Activated CD8-positive, alpha-beta memory T cell treated with anti-CD3 and anti-CD28 coated beads, Interleukin-2, amount 50 U/mL, for 1 hour (primary cell): Measurements from ENCODE around the gene SDCCAG8.

Experiments
- DNase-seq: peaks from one replicate; pipeline ENCODE4 v3.0.0-alpha.2; 2020; ENCODE audit errors: extremely low read depth

The SDCCAG8 gene

DNA sequence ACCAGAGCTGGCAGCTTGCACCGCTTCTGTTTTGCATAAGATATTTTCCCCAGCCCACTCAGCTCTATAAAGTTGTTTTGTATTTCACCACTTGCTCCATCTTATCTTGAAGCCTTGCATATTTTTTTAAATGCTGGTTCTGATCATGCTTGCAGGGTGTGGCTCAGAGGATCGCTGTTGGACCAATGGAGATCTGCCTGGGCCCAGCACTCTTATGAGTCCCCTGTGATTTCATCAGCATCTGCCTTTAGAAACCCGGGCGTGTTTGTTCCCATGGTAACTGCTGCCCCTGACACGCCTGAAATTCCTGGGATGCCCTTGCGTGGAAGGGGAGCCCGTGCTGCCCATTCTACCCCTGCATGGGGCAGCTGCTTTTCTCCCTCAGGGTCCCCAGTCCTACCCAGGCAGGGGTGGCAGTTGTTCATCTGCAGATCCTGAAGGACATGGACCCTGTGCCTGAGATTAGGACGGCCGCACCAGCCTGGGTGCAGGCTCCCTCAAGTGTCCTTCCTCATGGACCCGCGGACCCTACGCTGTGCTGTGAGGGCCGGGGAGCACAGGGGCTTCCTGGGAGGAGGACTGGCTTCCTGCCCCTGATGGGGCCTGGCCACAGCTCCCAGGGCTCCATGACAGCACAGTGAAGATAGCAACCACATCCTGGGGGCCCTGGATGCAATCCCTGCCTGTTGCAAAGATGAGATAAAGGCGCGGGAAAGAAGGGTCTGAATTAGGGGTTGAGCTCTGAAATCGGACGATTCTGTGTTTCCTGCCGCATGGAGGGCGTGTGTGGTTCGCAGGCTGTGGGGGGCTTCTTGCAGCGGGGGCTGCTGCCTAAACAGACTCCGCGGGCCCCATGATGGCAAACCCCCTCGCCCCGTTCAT lies 226.5 kb downstream of the SDCCAG8 start:
- no peak for DNase-seq

DNA sequence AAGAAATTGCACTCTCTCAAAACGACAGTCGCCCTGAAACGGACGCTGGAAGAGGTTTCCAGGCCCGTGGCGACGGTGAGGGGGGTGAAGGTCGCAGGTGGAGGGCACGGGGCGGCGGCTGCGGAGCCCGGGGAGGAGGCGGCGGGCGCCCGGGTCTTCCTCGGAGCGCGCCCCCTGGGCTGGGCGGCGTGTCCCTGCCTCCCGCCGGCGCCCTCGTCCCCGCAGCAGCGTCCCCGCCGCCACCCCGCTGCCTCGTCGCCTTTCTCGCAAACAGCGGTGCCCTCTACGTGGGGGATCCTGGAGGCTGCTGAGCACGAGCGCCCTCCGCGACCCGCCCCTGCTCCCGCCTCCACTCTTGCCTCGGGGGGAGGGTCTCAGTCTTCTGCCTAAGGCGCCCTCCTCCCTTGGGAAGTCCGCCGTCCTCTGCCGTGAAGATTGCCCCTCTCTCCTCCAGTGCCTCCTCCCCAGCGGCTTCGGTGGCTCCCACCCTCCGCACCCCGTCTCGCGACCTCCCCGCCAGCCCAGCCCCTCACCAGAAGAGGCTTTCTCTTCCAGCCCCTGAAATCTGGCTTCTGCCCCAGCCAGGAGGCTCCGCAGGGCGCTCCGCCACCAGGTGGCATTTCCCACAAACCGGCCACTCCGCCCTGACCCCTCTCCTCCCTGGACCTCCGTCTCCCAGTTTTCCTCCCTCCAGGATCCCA lies 227.4 kb downstream of the SDCCAG8 start:
- no peak for DNase-seq

DNA sequence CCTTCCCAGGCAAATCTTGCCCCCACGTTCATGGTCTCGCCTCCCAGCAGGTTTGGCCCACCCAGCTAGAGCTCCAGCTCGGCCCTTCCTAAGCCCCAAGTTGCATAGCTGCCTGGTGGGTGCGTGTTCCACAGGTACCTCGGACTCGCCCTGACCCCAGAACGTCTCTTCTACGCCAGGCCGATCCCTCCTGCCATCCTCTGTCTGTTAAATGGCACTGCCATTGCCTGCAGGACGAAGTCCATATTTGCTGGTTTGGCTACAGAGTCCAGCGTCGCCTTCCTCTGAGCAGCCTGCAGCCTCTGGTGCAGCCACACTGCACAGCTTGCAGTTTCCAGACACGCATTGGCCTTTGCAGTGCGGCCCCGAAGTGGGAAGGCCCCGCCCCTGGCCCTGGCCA lies 228.1 kb downstream of the SDCCAG8 start:
- no peak for DNase-seq

DNA sequence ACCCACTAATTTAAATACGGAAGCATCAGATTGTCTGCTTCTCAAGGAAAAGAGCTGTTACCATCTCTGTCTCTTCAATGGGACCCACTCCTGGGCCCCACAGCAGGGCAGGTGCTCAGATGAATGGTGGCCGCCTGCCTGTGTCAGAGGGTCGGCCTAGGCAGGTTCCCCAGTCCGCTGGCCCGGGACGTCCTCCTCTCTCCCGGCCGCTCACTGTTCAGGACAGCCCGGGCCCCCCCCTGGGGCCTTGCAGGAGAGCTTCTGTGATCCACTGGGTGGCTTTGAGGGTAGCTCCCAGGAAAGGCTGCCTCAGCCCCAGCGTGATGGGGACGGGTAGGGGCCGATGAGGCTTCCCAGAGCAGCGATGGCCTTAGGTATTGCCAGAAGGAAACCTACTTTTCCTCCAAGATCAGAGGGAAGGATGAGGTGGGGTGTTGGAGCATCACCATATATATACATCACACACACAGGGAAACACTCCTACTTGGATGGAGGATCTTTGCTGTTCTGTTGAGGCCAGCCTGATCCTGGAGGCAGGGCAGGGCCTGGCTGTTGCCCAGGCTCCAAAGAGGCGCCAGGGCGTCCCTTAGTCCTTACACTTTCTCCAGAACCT lies 231.3 kb downstream of the SDCCAG8 start:
- DNase-seq, result no peak

DNA sequence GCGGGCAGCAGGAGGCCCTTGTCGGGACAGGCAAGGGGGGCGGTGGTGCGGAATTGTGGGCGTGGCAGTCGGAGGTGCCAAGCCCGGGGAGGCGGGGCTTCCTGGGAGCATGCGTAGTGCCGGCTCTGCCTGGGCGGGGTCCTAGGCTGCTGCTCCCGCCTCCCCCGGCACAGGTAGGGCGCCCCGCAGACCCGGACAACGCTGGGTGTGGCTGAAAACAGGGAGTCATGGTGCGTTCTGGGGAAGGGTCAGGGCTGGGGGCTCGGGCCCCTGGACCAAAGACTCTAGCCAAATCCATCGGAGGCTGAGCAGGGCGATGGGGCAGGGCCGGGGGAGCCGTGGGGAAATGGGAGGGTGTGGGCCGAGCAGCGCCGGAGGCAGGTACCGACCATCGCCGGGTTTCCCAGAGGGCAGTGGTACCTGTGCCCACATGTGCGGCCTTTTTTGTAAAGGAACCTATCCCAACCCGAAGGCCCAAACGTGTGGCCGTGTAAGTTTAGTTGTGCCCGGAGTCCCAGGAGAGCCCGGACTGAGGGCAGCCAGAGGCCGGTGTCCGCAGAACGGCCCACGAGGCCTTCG lies 231.9 kb downstream of the SDCCAG8 start:
- no peak for DNase-seq

DNA sequence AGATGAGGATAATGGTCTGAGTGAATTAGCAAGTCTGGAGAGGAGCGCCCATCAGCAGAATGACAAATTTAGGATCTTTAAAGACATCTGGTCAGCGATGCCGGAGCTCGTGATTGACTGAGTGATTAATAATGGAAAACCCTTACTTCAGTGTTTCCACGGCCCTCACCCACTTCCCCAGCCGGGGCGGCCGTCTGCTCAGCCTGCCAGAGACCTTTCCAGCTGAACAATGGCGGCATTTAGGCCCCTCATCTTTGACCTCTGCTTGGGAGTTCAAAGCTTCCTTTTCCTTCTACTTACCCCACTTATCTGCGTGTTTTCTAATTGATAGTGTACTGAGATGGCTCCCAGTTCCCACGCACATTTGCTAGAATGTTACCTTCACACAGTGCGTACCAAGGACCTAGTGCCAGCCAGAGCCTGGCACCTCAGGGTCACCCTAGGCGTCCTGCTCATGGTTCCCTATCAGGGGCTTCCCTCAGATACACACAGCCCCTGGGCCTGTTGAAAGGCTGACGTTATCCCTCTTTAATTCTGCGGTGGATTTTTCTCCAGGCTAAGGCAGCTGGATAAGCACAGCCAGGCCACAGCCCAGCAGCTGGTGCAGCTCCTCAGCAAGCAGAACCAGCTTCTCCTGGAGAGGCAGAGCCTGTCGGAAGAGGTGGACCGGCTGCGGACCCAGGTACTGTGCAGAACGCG lies 232.8 kb downstream of the SDCCAG8 start:
- no peak for DNase-seq

DNA sequence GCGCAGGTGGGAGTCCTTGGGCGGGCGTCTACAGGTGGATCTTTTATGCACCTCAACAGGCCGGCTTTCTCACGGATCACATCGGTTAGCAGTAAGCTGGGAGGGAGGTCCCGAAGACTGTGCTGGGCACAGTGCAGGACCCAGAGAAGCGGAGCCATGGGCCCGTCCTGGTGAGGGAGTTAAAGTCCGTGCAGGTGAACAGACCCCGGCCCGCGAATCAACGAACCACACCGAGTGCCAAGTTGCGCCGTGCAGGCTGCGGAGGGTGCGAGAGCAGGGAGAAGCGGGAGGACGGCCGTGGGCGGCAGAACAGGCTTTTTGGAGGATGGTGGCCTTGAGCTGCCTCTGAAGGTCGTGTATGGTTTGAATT lies 233.3 kb downstream of the SDCCAG8 start:
- no peak for DNase-seq

DNA sequence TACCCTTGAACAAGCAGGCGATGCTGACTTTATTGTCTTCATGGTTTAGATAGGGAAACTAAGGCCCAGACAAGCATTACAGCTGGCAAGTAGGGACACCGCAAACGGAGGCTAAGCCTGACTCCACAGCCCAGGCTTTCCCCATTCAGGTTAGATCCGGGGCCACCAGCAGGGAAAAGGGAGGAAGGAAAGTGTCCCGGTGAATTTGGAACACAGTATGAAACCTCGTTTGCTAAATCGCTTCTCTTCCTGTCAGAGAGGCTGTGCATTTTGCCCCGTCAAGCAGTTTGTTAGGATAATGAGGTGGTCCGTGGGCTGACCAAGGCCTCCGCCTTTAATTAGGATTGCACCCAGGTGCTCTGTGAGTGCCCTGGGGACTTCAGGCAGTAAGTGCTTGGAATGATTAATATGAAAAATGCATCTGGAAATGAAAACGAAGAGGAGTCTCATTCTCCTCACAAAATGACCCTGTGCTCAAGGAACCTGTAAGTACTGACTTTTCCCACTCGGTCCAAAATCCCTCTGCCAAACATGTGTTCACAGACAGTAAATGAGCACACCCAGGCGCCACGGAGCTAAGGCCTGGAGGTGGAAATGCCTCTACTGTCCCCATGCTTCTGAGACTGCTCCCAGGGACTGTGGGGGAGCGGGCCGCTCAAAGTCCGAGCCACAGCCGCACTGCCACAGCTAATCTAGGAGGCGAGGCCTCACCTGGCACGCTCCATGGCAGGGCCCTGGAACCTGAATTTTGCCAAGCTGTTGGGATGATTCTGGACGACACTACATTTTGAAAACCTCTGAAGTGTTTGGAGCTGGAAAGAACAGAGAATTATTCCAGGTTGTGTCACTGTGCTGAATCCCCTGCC lies 234.1 kb downstream of the SDCCAG8 start:
- no peak for DNase-seq

DNA sequence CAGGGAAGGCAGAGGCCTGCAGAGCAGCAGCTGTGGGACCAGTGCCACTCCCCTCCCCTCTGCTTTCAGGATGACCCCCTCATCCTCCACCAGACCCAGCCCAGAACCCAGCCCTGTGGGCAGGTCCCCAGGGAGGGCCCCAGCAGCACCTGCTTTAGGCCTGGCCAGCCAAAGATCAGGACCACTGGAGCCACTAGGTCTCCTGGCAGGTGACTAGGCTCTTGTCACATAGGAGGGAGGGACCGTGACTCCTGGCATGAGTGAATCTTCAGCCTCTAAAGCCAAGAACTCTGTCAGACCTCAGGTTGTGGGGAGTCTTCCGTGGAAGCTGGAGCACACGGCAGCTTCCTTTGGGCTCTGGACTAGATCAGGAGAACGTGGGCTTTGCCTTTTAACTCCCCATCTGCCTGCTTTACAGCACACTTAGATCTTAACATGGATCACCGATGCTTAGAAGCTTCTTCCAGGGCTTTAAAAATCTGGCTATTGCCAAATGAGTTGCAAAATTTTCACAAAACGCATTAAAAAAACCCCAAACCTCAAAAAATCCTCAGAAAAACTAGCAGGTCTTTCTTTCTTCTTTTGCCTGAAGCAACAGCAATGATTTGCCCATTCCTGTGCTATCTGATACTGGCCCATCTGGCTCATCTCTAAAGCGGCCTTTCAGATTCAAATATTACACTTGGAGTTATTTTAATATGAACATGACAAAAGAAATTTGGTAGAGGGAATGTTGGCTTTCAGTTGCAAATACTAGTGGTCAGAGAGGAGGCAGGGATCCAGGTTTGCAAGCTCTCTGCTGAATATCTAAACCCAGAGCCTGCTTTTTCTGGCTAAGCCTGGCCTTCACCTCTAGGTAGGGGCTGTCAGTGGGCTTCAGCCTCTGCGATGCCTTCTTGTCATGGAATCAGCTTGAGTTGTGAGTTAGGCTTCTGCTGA lies 235.2 kb downstream of the SDCCAG8 start:
- no peak for DNase-seq

DNA sequence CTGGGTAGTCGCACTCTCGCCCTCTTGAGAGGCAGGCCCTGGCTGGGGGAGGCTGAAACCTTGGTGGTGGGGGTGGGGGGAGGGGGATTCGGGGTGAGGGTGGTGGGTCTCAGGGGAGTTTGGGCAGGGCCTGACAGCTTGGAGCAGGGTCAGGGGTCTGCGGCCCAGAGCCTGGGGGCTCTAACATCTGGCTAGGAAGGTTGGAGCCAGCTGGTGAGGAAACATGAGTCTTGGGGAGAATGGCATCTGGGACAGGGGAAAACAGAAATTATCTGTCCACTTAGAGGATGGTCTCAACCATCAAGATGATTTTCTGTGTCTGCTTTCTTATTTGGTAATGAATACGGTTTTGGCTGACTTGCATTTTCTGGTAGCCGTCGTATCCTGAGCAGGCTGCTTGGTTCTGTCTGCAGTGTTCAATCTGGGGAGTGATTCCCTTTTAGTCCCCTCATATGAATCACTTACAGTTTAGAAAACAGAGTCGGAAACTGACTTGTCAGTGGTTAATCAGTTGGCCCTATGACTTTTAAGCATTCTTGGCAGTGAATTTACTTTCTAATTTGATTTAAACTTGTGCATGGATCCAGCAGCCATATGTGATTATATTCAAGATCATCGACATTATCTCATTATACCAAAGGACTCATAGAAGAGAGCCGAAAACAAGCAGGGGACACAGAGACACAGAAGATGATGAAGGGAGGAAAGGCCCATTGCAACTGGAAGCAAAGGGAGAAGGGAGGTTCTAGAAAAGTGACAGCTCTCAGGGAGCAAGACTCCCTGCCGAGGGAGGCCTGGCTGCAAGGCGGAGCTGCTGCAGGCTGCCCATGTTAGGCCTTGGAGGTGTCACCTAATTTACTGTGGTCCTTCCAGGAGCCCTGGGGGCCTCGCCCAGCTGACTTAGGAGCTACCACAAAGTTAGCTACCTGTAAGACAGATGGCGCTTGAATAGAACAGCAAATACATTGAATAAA lies 237.6 kb downstream of the SDCCAG8 start:
- DNase-seq, result no peak

DNA sequence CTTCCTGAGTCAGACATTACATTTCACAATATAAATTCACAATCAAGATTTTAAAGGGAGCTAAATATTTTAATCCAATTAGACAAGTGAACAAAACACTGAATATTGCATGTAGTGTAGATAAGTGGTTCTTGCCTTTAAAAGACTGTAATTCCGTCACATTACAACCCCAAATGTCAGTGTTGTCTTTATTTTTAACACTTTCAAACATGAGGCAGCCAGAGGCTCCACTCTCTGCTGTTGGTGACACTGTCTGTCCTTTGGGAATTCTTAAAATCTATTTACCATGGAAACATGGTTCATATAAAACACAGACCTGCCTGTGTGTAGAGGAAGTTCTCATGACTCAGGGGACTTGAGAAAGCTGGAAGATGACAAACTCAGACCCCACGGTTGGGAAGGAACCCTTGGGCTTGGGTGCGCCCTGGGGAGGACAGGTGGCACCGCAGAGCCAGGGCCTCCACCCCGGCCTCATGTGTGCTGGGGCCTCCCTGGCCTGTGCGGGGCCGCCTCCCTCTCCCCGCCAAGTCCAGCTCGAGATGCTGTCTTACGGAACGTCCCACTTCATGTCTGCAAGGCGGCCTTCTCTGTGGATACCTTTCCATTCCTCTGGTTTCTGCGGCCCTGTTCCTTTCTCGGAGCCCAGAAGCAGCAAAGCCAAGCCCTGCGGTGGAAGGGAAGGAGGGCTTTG lies 239.0 kb downstream of the SDCCAG8 start:
- no peak for DNase-seq

DNA sequence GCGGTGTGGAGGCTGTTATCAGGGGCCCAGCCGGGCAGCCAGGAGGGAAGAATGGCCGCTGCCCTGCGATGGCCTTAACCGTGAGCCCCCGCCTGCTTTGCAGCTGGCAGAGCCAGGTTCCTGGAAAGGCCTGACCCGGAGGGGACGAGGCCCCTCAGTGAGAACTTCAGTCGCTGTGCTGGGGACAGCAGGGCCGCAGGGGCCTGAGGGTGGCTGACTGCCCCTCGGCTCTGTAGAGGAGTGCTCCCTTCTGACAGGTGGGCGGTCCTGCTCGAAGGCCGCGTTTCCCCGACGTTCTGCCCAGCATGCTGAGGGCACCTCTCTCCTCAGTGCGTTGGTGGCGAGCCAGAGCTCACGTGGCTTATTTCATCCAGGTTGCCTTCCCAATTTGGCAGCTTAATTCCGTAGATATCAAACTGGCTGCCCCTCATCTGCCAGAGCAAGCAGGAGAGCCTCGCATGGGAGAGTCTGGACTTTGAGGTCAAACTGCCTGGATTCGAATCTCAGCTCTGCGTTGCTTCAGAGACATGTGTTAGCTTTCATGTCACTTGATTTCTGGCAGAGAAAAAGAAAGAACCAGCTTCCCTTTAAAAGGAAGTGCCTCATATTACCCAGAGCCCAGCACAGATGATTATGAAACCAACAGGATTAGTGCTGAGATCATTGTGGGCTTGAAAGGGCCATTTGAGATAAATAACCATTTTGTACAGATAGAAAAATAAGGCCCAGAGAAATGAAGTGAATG lies 239.8 kb downstream of the SDCCAG8 start:
- no peak for DNase-seq

DNA sequence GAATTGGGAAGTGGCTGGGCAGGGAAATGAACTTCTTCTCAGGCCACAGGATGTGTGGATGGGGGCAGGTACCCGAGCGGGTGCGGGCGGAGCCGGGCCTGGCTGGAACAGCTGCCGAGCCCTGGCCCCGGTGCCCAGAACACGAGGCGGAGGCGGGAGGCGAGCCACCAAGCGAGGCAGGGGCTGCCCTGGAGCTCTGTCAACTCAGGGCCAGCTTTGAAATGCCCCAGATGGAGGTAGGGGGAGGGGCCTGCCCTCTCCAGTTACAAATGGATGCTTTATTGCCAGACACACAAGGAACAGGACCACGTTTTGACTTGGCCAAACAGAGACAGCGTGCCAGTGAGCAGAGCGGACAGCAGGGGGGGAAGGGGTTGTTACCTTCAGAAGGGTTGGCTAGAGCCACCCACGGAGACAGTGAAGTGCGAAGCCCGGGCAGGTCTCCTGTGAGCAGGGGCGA lies 240.4 kb downstream of the SDCCAG8 start:
- DNase-seq, result no peak

DNA sequence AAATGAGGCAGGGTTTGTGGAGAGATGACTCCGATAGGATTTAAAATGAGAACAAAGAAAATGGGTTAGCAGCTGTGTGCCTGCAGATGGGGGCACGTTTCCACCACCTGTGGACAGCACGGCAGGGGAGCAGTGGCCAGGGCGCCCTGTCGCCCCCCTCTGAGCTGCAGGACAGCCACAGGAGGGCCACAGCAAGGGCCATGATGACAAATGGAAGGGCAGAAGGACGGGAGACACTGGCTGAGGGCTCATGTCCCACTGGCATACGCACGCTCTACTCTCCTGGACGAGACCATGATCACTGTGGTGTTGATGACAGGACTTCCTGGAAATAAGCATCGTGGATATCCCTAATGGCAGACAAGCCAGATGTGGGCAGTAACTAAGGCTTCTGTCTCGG lies 241.0 kb downstream of the SDCCAG8 start:
- DNase-seq, result no peak

DNA sequence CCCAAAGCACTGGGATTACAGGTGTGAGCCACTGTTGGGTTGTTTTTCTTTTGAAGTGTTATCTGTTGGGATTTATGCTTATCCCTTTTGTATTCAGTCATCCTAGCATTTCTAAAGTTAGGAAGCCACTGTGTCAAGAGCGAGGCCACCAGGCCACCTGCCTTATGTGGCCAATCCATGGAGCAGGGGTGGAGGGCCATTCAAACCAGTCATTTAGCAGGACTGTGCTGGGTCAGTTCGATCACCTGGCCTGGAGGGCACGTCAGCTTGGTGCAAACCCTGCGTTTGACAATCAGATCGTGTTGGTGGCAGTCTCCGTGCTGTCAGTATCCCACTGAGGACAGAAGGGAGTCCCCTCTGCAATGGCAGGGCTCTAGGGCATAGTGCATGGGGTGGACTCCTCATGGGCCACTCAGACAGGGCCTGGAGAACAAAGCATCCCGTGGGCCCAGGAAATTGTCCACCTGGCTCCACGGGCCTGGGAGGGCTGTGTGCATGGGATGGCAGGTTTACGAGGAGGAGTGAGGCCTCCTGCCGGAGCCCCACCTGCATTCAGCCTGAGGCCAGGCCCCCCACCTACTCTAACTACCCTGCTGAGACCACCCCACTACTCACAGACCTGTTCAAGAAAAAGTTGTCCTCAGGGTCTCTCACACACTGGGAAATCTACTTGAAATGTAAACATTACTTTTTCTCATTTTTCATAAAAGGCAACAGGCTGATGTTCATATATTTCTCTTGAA lies 242.3 kb downstream of the SDCCAG8 start:
- DNase-seq, result no peak

DNA sequence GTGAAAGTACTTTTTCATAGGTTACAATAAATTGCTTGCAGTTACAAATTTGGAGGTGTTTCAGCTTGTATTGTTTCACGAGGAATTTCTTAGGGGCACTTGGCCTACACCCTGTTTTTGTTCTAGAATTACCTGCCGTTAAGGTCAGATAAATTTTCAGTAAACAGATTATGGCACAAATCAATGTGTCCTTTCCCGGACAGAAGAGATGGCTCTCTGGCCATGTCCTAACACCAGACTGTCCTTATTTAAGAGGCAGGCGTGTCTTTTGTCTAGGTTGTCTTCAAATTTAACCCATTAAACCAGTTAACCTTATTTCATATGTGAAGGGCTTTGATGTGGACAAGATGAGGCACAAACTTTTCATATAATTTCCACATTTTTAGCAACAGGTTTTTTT lies 243.4 kb downstream of the SDCCAG8 start:
- no peak for DNase-seq
